HG02610 (cell line): ENCODE results near the gene KHDRBS2.

Experiments
- ATAC-seq: cut with Tn5 transposase; IDR thresholded peaks from one replicate; pipeline ENCODE4 v1.9.1; 2021; ENCODE audit warnings: mild to moderate bottlenecking, moderate library complexity; ENCODE audit not compliant: unreplicated experiment

The KHDRBS2 gene

GRCh38 chr6:61640463-61640862 is 645.6 kb downstream of the KHDRBS2 start:
- ATAC-seq: no peak
